HepG2 (cell line): Measurements from ENCODE around the gene KCNAB3. TPM values are rescaled to one million over a fixed set of nuclear protein-coding genes. Genes with fewer than 3 reads are reported as not detected.

Experiments used
- ATF1 ChIP-seq: IDR thresholded peaks from 2 replicates; pipeline ENCODE4 v1.6.1; 2016; ENCODE audit warnings: mild to moderate bottlenecking, control low read depth
- CEBPG ChIP-seq: IDR thresholded peaks from 2 replicates; pipeline ENCODE4 v1.6.1; 2016
- E2F1 ChIP-seq: sonication (generic); formaldehyde crosslinking; IDR thresholded peaks from 2 replicates; pipeline ENCODE4 v1.5.0; 2020; ENCODE audit warnings: missing genetic modification reagents
- GPN1 ChIP-seq: sonication (generic); formaldehyde crosslinking; IDR thresholded peaks from 2 replicates; pipeline ENCODE4 v1.5.1; 2020; ENCODE audit warnings: missing genetic modification reagents, borderline replicate concordance
- ISX ChIP-seq: sonication (generic); formaldehyde crosslinking; conservative IDR thresholded peaks from 2 replicates; pipeline ENCODE4 v1.5.0; 2020; ENCODE audit warnings: missing genetic modification reagents
- MTA1 ChIP-seq: sonication (generic); formaldehyde crosslinking; IDR thresholded peaks from 2 replicates; pipeline ENCODE4 v1.4.0; 2020; ENCODE audit warnings: missing genetic modification reagents, mild to moderate bottlenecking, borderline replicate concordance
- NCOR1 ChIP-seq: fragments of 200-600 bp; sonication (generic); IDR thresholded peaks from 2 replicates; pipeline ENCODE4 v1.7.0; 2017; ENCODE audit warnings: antibody characterized with exemption, low read length, borderline replicate concordance
- NFE2L1 ChIP-seq: sonication (generic); formaldehyde crosslinking; IDR thresholded peaks from 2 replicates; pipeline ENCODE4 v1.4.0; 2020; ENCODE audit warnings: missing genetic modification reagents, mild to moderate bottlenecking, borderline replicate concordance
- PHF5A ChIP-seq: IDR thresholded peaks from one replicate; pipeline ENCODE4 v1.6.1; 2018; ENCODE audit warnings: low read depth, missing genetic modification reagents; ENCODE audit not compliant: unreplicated experiment
- TOPORS ChIP-seq: sonication (generic); formaldehyde crosslinking; IDR thresholded peaks from 2 replicates; pipeline ENCODE4 v1.8.0; 2023; ENCODE audit warnings: mild to moderate bottlenecking, missing genetic modification reagents
- U2AF1 ChIP-seq: fragments of 200-400 bp; formaldehyde crosslinking; optimal IDR thresholded peaks from 2 replicates; pipeline ENCODE3; 2017; ENCODE audit warnings: mild to moderate bottlenecking, low read depth, low read length
- ZBTB3 ChIP-seq: sonication (generic); formaldehyde crosslinking; IDR thresholded peaks from 2 replicates; pipeline ENCODE4 v1.4.0; 2020; ENCODE audit warnings: low read depth, mild to moderate bottlenecking, moderate library complexity, missing genetic modification reagents, borderline replicate concordance
- ZNF138 ChIP-seq: sonication (generic); formaldehyde crosslinking; IDR thresholded peaks from 2 replicates; pipeline ENCODE4 v1.5.0; 2020; ENCODE audit warnings: mild to moderate bottlenecking, low read depth, missing genetic modification reagents
- ZNF207 ChIP-seq: fragments of 450-650 bp; IDR thresholded peaks from 2 replicates; pipeline ENCODE4 v1.6.1; 2016; ENCODE audit warnings: antibody characterized with exemption, borderline replicate concordance
- ZNF235 ChIP-seq: sonication (generic); formaldehyde crosslinking; IDR thresholded peaks from 2 replicates; pipeline ENCODE4 v1.8.1; 2023; ENCODE audit warnings: mild to moderate bottlenecking, missing genetic modification reagents, borderline replicate concordance
- ZNF333 ChIP-seq: sonication (generic); formaldehyde crosslinking; IDR thresholded peaks from 2 replicates; pipeline ENCODE4 v1.4.0; 2020; ENCODE audit warnings: mild to moderate bottlenecking, missing genetic modification reagents, borderline replicate concordance
- ZNF484 ChIP-seq: sonication (generic); formaldehyde crosslinking; IDR thresholded peaks from 2 replicates; pipeline ENCODE4 v1.5.1; 2020; ENCODE audit warnings: mild to moderate bottlenecking, low read depth, missing genetic modification reagents, borderline replicate concordance
- ZNF556 ChIP-seq: sonication (generic); formaldehyde crosslinking; IDR thresholded peaks from 2 replicates; pipeline ENCODE4 v1.4.0; 2020; ENCODE audit warnings: mild to moderate bottlenecking, missing genetic modification reagents, borderline replicate concordance
- ZNF580 ChIP-seq: IDR thresholded peaks from 2 replicates; pipeline ENCODE4 v1.6.1; 2016; ENCODE audit warnings: low read depth, borderline replicate concordance
- ZNF619 ChIP-seq: sonication (generic); formaldehyde crosslinking; IDR thresholded peaks from 2 replicates; pipeline ENCODE4 v1.4.0; 2020; ENCODE audit warnings: mild to moderate bottlenecking, missing genetic modification reagents
- ZNF703 ChIP-seq: sonication (generic); formaldehyde crosslinking; IDR thresholded peaks from 2 replicates; pipeline ENCODE4 v1.5.1; 2020; ENCODE audit warnings: missing genetic modification reagents, mild to moderate bottlenecking, moderate library complexity, borderline replicate concordance
- ZNF850 ChIP-seq: sonication (generic); formaldehyde crosslinking; conservative IDR thresholded peaks from 2 replicates; pipeline ENCODE4 v1.9.0; 2021; ENCODE audit warnings: mild to moderate bottlenecking, missing genetic modification reagents
- ZSCAN12 ChIP-seq: sonication (generic); formaldehyde crosslinking; IDR thresholded peaks from 2 replicates; pipeline ENCODE4 v1.9.0; 2021; ENCODE audit warnings: mild to moderate bottlenecking, missing genetic modification reagents
- ZSCAN25 ChIP-seq: sonication (generic); formaldehyde crosslinking; IDR thresholded peaks from 2 replicates; pipeline ENCODE4 v1.8.0; 2022; ENCODE audit warnings: mild to moderate bottlenecking, missing genetic modification reagents
- polyA plus RNA-seq, 8 experiments: library from polyadenylated mRNA; depleted of rRNA in 3 of 8; stranded (reverse) in 7 of 8; unstranded in 1 of 8; fragments of >200 nt; fragmentation: Illumina TruSeq in 4 of 8; extraction: Trizol in 4 of 8; gene quantifications; 2 replicates each; pipeline versions ENCODE4 v1.2.1 to v1.2.3, GENCODE V29; 2011 to 2016; ENCODE audit warnings: low read depth in 4 of 8, missing spikeins in 1 of 8, mixed read lengths in 1 of 8; ENCODE audit not compliant: insufficient read depth in 1 of 8
- total RNA-seq, 5 experiments: library from RNA; depleted of rRNA; stranded (reverse); fragments of >200 nt; fragmentation: Illumina TruSeq; extraction: Trizol; gene quantifications; 2 replicates each; pipeline ENCODE4 v1.2.3, GENCODE V29; 2016; ENCODE audit warnings: low read depth in 1 of 5
- TF ChIP-seq, protein P1 (sequence below): IDR thresholded peaks from 2 replicates; pipeline ENCODE4 v1.6.1; 2016; ENCODE audit warnings: low read depth, control low read depth
- TF ChIP-seq, protein P2 (sequence below): sonication (generic); formaldehyde crosslinking; IDR thresholded peaks from 2 replicates; pipeline ENCODE4 v1.4.0; 2020; ENCODE audit warnings: mild to moderate bottlenecking, low read depth, missing genetic modification reagents

KCNAB3 gene
- total and polyA plus RNA-seq, 2 of the 13 experiments (the other 11 are each of a cell fraction or from before 2014, with no cell fraction given), result 0.29 to 0.88 TPM

GRCh38 chr17:7915611-7916384 is 13.9 kb downstream of the KCNAB3 start, which contains the start of gene RNF227 (continued):
- TF ChIP-seq ZNF484 (CRISPR knock-in tag), result no peak
- no peak for TF ChIP-seq NCOR1
- no peak for TF ChIP-seq ZNF235 (CRISPR knock-in tag)
- no peak for TF ChIP-seq CEBPG (CRISPR knock-in tag)
- TF ChIP-seq ATF1 (CRISPR knock-in tag), result no peak
- no peak for TF ChIP-seq ZSCAN25 (CRISPR knock-in tag)
- TF ChIP-seq, protein P1, sequence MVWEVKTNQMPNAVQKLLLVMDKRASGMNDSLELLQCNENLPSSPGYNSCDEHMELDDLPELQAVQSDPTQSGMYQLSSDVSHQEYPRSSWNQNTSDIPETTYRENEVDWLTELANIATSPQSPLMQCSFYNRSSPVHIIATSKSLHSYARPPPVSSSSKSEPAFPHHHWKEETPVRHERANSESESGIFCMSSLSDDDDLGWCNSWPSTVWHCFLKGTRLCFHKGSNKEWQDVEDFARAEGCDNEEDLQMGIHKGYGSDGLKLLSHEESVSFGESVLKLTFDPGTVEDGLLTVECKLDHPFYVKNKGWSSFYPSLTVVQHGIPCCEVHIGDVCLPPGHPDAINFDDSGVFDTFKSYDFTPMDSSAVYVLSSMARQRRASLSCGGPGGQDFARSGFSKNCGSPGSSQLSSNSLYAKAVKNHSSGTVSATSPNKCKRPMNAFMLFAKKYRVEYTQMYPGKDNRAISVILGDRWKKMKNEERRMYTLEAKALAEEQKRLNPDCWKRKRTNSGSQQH (CRISPR knock-in tag), result no peak; the same call in 1 of the 2 replicates
- no peak for TF ChIP-seq ZNF850 (CRISPR knock-in tag)
- TF ChIP-seq ZNF333 (CRISPR knock-in tag), result no peak
- no peak for TF ChIP-seq NFE2L1 (CRISPR knock-in tag)
- TF ChIP-seq U2AF1, result no peak
- peak; percentile 84 for TF ChIP-seq TOPORS (CRISPR knock-in tag)
- TF ChIP-seq ISX, result 0 out of 2 replicates have a peak, but pooled peaks have one; percentile 79
- TF ChIP-seq MTA1 (CRISPR knock-in tag), result no peak
- TF ChIP-seq ZNF580 (CRISPR knock-in tag), result no peak; the same call in 1 of the 2 replicates
- no peak for TF ChIP-seq ZBTB3 (CRISPR knock-in tag)
- TF ChIP-seq PHF5A, result no peak
- no peak for TF ChIP-seq ZNF207
- TF ChIP-seq, protein P2, sequence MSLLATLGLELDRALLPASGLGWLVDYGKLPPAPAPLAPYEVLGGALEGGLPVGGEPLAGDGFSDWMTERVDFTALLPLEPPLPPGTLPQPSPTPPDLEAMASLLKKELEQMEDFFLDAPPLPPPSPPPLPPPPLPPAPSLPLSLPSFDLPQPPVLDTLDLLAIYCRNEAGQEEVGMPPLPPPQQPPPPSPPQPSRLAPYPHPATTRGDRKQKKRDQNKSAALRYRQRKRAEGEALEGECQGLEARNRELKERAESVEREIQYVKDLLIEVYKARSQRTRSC (CRISPR knock-in tag), result 0 out of 2 replicates have a peak, but pooled peaks have one; percentile 73
- TF ChIP-seq ZSCAN12 (CRISPR knock-in tag), result peak; percentile 20; the same call in 1 of the 2 replicates
- TF ChIP-seq ZNF703, result no peak
- TF ChIP-seq GPN1 (CRISPR knock-in tag), result no peak
- TF ChIP-seq ZNF556 (CRISPR knock-in tag), result 0 out of 2 replicates have a peak, but pooled peaks have one; percentile 41
- TF ChIP-seq ZNF138 (CRISPR knock-in tag), result peak; percentile 93; the same call in 1 of the 2 replicates
- no peak for TF ChIP-seq ZNF619 (CRISPR knock-in tag)
- peak; percentile 81 for TF ChIP-seq E2F1 (CRISPR knock-in tag)
